Suprapubic skin (tissue), 4 donors: ENCODE results near the gene CHPF. TPM values are rescaled to one million over a fixed set of nuclear protein-coding genes. Genes with fewer than 3 reads are reported as not detected.

ENCODE experiments used
- DNase-seq, 2 donors: peaks; one replicate each; pipeline ENCODE4 v3.0.0-alpha.2; 2019; ENCODE audit warnings: low spot score in 2 of 2
- H3K27ac ChIP-seq: fragments of 200-600 bp; sonication (generic); one replicate; pipeline ENCODE4 v1.5.1; 2019
- H3K27me3 ChIP-seq: fragments of 200-600 bp; sonication (generic); one replicate; pipeline ENCODE4 v1.5.1; 2019
- H3K36me3 ChIP-seq: fragments of 200-600 bp; sonication (generic); one replicate; pipeline ENCODE4 v1.5.1; 2019
- H3K4me1 ChIP-seq: fragments of 200-600 bp; sonication (generic); one replicate; pipeline ENCODE4 v1.5.1; 2019
- H3K4me3 ChIP-seq: fragments of 200-600 bp; sonication (generic); one replicate; pipeline ENCODE4 v1.5.1; 2019; ENCODE audit warnings: mild to moderate bottlenecking
- H3K9me3 ChIP-seq: fragments of 200-600 bp; sonication (generic); one replicate; pipeline ENCODE4 v1.5.1; 2019
- CTCF ChIP-seq, 2 donors: fragments of 200-600 bp in 1 of 2; fragments of 450-650 bp in 1 of 2; sonication (generic) in 1 of 2; IDR thresholded peaks; one replicate each; pipeline ENCODE4 v1.5.1; 2016 to 2019; ENCODE audit warnings: antibody characterized with exemption in 2 of 2, mild to moderate bottlenecking in 1 of 2, moderate library complexity in 1 of 2
- EP300 ChIP-seq: sonication (generic); formaldehyde crosslinking; IDR thresholded peaks from one replicate; pipeline ENCODE4 v1.6.1; 2017; ENCODE audit warnings: antibody characterized with exemption
- POLR2A ChIP-seq, 2 donors: fragments of 450-650 bp; IDR thresholded peaks; one replicate each; pipeline ENCODE4 v1.6.1; 2017; ENCODE audit warnings: antibody characterized with exemption in 2 of 2, mild to moderate bottlenecking in 2 of 2, moderate library complexity in 2 of 2
- POLR2AphosphoS5 ChIP-seq, 3 donors: sonication (generic); formaldehyde crosslinking; IDR thresholded peaks; one replicate each; pipeline ENCODE4 v1.6.1; 2017; ENCODE audit warnings: antibody characterized with exemption in 3 of 3
- WGBS: methylation state at CpG from one replicate; pipeline ENCODE4 v1.1.5; 2018; 5-methylcytosine and 5-hydroxymethylcytosine counted together
- total RNA-seq, 4 donors: library from RNA; depleted of rRNA; stranded (reverse); fragments of >200 nt; gene quantifications; one replicate each; pipeline ENCODE4 v1.1.0, GENCODE V29; 2016

Gene CHPF
- total RNA-seq, 4 donors from 2014 or later, result 28.8 to 62.1 (median 49.3) TPM

- WGBS, result 87% methylated on average over 23 of the region's 23 CpGs
- no peaks in the 10 kb centered on the region for H3K4me1 ChIP-seq
- H3K36me3 ChIP-seq, result no peaks in the 10 kb centered on the region
- H3K27me3 ChIP-seq, result peaks cover 57% of the 10 kb centered on the region
- no peak overlapping the region for H3K4me3 ChIP-seq
- no peak overlapping the region for H3K27ac ChIP-seq
- no peak for DNase-seq
- TF ChIP-seq POLR2A (IDR thresholded peaks at IDR 0.05) (no peak), EP300 (no peak), CTCF (IDR thresholded peaks at IDR 0.05) (no peak), POLR2AphosphoS5 (IDR thresholded peaks at IDR 0.05) (no peak)
- no peaks in the 10 kb centered on the region for H3K9me3 ChIP-seq
These were observed 53.4 kb downstream of the CHPF start for GRCh38 chr2:219490186-219490585.

- H3K27ac ChIP-seq, result no peak overlapping the region
- no peaks in the 10 kb centered on the region for H3K9me3 ChIP-seq
- no peak overlapping the region for H3K4me3 ChIP-seq
- no peak for DNase-seq
- TF ChIP-seq CTCF (IDR thresholded peaks at IDR 0.05), result no peak
- no peak for TF ChIP-seq POLR2A (IDR thresholded peaks at IDR 0.05)
- TF ChIP-seq EP300, result no peak
- TF ChIP-seq POLR2AphosphoS5 (IDR thresholded peaks at IDR 0.05), result no peak
- WGBS, result 100% methylated on average over 1 of the region's 9 CpGs
- H3K4me1 ChIP-seq, result peaks cover 7% of the 10 kb centered on the region
- no peaks in the 10 kb centered on the region for H3K36me3 ChIP-seq
- H3K27me3 ChIP-seq, result peaks cover 60% of the 10 kb centered on the region
These were observed 54.3 kb downstream of the CHPF start for GRCh38 chr2:219489315-219489714.

Other genes starting within 250 kb of the CHPF start
- not detected for gene PTPRN, start 234.4 kb downstream of the CHPF start, total RNA-seq
- not detected for gene RESP18, start 211.1 kb downstream of the CHPF start, total RNA-seq
- gene DNPEP, start 155.9 kb downstream of the CHPF start, total RNA-seq, result 100 to 1,000 TPM in 1 of 4 donors, 10 to 100 TPM in 3; 66.6 to 104 (median 70.5) TPM
- gene DES, start 125.4 kb downstream of the CHPF start, total RNA-seq, result 100 to 1,000 TPM in 1 of 4 donors, 10 to 100 TPM in 3; 11.4 to 100 (median 35.6) TPM
- 10 to 100 TPM in 1 of 4 donors, 1 to 10 TPM in 3; 6.5 to 17.2 (median 6.7) TPM for gene SPEG, start 109.0 kb downstream of the CHPF start, total RNA-seq
- 10 to 100 TPM; 18.3 to 31.3 (median 22.3) TPM for gene GMPPA, start 44.9 kb downstream of the CHPF start, total RNA-seq
- gene ASIC4, start 29.3 kb downstream of the CHPF start, total RNA-seq, result not detected
- 1 to 10 TPM in 3 of 4 donors, under 1 TPM in 1; 0.56 to 1.9 (median 1.4) TPM for gene TMEM198, start 219 bp upstream of the CHPF start, total RNA-seq
- 10 to 100 TPM; 33.2 to 75.7 (median 43.7) TPM for gene OBSL1, start 27.7 kb upstream of the CHPF start, total RNA-seq
- gene INHA, start 28.5 kb upstream of the CHPF start, total RNA-seq, result 1 to 10 TPM in 2 of 4 donors, under 1 TPM in 1, not detected in 1; 0.34 to 3.5 (median 1.5) TPM
- gene STK11IP, start 54.0 kb upstream of the CHPF start, total RNA-seq, result 10 to 100 TPM; 25.3 to 68.0 (median 29.2) TPM
- gene SLC4A3, start 83.8 kb upstream of the CHPF start, total RNA-seq, result 1 to 10 TPM in 3 of 4 donors, under 1 TPM in 1; 0.48 to 3.2 (median 2.1) TPM